ENCODE data around the gene AJUBA. TPM values are rescaled to one million over a fixed set of nuclear protein-coding genes. Genes with fewer than 3 reads are reported as not detected.

AJUBA gene
- total and polyA plus RNA-seq, 2 experiments from 2014 or later: 17.8 to 70.7 TPM

DNA sequence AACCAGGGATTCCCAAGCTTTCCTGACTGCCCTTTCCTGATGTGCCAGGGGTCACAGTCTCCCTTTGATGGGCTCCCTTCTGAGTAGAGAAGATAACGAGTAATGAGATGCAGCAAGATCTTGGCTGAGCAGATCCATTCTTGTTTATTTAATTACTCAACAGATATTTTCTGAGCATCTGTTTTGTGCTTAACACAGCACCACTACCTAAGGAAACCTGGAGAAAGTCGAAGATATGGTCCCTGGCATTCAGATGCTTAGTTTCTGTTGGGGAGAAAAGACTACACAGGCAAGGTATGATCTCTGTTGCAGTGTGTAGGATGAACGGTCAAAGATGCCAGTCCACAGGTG lies 3.9 kb downstream of the AJUBA start:
- in situ Hi-C loops (cut with MboI): no loop called here
- no peaks in the 10 kb centered on the region for H3K9me3 ChIP-seq (ENCODE audit: low read depth)
- peaks cover 23% of the 10 kb centered on the region; the same call in 1 of the 2 replicates for H3K36me3 ChIP-seq (ENCODE audit: low read depth)
- peak overlapping the region; percentile 24; the same call in 1 of the 2 replicates for H3K9ac ChIP-seq
- peak overlapping the region; percentile 51 for H3K27ac ChIP-seq
- H3F3A ChIP-seq (ENCODE audit: insufficient read depth): peaks cover 31% of the 10 kb centered on the region
- no peaks in the 10 kb centered on the region for H4K20me1 ChIP-seq (ENCODE audit: insufficient read depth)
- no peak for TF ChIP-seq EZH2 (IDR thresholded peaks at IDR 0.05; ENCODE audit: insufficient read depth, poor library complexity, severe bottlenecking)
- no peak for TF ChIP-seq EZH2phosphoT487 (IDR thresholded peaks at IDR 0.05; ENCODE audit: insufficient read depth, low read depth)
- no peaks in the 10 kb centered on the region for H3K27me3 ChIP-seq (replicated peaks; ENCODE audit: insufficient read depth)
- H3K4me2 ChIP-seq (ENCODE audit: unreplicated experiment): peak overlapping the region; percentile 74
- peaks cover 47% of the 10 kb centered on the region for H3K79me2 ChIP-seq (ENCODE audit: insufficient read depth)
- DNase-seq: peak; percentile 39
- H3K4me1 ChIP-seq (ENCODE audit: insufficient read depth): peaks cover 40% of the 10 kb centered on the region
- no peaks in the 10 kb centered on the region for H3K9me2 ChIP-seq (ENCODE audit: insufficient read depth)
- H2AFZ ChIP-seq: no peak overlapping the region
- WGBS, 2 experiments (ENCODE audit: low coverage in 1 of 2, low lambda C conversion rate in 2 of 2, missing lambda C conversion rate in 2 of 2): 59 to 68% methylated on average over 3 of the region's 3 CpGs
- peak overlapping the region; percentile 75 for H3K4me3 ChIP-seq

DNA sequence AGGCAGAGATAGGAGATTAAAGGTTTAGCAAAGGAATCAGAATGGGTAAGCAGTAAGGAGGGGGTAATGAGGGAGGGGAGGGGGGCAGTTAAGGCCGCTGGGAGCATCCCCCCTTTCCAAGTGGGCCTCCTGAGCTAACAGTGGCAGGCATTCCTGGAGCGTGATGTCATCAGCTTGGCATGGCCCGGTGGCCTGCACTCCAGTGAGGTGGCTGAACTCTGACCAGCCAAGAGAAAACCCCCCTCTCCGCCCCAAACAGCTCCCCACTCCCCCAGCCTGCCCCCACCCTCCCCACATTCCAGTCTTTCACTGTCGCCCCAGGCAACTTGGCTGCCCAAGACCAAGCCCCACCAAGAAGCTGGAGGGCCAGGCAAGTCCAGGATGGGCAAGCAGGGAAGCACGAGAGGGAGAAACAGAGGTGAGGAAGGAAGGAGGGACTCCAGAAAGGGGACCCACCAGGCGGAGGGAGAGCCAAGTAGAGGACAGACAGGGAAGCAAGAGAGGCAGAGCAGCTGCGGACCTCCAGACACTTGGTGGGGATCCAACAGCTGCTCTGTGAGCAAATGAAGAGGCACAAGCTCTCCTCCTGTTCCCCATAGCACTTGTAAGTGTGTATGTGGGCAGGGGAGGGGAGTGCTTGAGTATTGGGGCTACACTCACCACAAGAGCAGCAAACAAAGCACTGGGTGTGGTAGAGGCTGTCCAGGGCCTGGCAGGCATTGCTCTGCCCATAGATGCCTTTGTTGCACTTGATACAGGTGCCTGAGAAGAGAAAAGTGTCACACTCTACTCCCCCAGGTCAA lies 4.5 kb downstream of the AJUBA start:
- Histone ChIP-seq H3K9me3 (ENCODE audit: low read depth) (no peaks in the 10 kb centered on the region), H4K20me1 (ENCODE audit: insufficient read depth) (no peaks in the 10 kb centered on the region; the same call in 1 of the 2 replicates), H3K79me2 (ENCODE audit: insufficient read depth) (peaks cover 47% of the 10 kb centered on the region), H3K4me1 (ENCODE audit: insufficient read depth) (peaks cover 40% of the 10 kb centered on the region), H2AFZ (no peak overlapping the region), H3K27ac (peak overlapping the region; percentile 51), H3F3A (ENCODE audit: insufficient read depth) (peaks cover 28% of the 10 kb centered on the region), H3K9me2 (ENCODE audit: insufficient read depth) (no peaks in the 10 kb centered on the region), H3K9ac (peak overlapping the region; percentile 24; the same call in 1 of the 2 replicates), H3K27me3 (replicated peaks; ENCODE audit: insufficient read depth) (no peaks in the 10 kb centered on the region), H3K4me3 (peak overlapping the region; percentile 75), H3K36me3 (ENCODE audit: low read depth) (peaks cover 29% of the 10 kb centered on the region; the same call in 1 of the 2 replicates), H3K4me2 (ENCODE audit: unreplicated experiment) (peak overlapping the region; percentile 74)
- 22 to 45% methylated on average over 5 to 8 of the region's 8 CpGs for WGBS, 2 experiments (ENCODE audit: low coverage in 1 of 2, low lambda C conversion rate in 2 of 2, missing lambda C conversion rate in 2 of 2)
- DNase-seq: peak; percentile 71
- TF ChIP-seq EZH2phosphoT487 (IDR thresholded peaks at IDR 0.05; ENCODE audit: insufficient read depth, low read depth) (no peak), EZH2 (IDR thresholded peaks at IDR 0.05; ENCODE audit: insufficient read depth, poor library complexity, severe bottlenecking) (no peak)
- in situ Hi-C loops (cut with MboI): no loop called here

DNA sequence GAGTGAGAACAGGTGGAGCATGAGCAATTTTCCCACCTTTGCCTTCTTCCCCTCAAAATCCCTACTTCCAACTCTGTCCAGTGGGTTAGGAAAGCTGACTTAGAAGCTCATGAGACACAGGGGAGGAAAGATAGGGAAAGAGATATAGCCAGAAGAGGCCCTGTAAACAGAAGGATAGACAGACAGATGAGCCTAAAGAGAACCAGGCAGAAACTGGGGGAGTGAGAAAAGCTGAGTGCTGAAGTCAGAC lies 5.0 kb downstream of the AJUBA start:
- H3K36me3 ChIP-seq (ENCODE audit: low read depth): peaks cover 34% of the 10 kb centered on the region
- H2AFZ ChIP-seq: no peak overlapping the region
- H3K9me2 ChIP-seq (ENCODE audit: insufficient read depth): no peaks in the 10 kb centered on the region
- no peaks in the 10 kb centered on the region; the same call in 1 of the 2 replicates for H4K20me1 ChIP-seq (ENCODE audit: insufficient read depth)
- H3K79me2 ChIP-seq (ENCODE audit: insufficient read depth): peaks cover 47% of the 10 kb centered on the region
- H3K27ac ChIP-seq: peak overlapping the region; percentile 51
- H3K9ac ChIP-seq: peak overlapping the region; percentile 14; the same call in 1 of the 2 replicates
- no peak for DNase-seq
- H3K4me1 ChIP-seq (ENCODE audit: insufficient read depth): peaks cover 40% of the 10 kb centered on the region
- H3K27me3 ChIP-seq (replicated peaks; ENCODE audit: insufficient read depth): no peaks in the 10 kb centered on the region
- peaks cover 28% of the 10 kb centered on the region for H3F3A ChIP-seq (ENCODE audit: insufficient read depth)
- in situ Hi-C loops (cut with MboI): no loop called here
- peak overlapping the region; percentile 74 for H3K4me2 ChIP-seq (ENCODE audit: unreplicated experiment)
- TF ChIP-seq EZH2 (IDR thresholded peaks at IDR 0.05; ENCODE audit: insufficient read depth, poor library complexity, severe bottlenecking): no peak
- TF ChIP-seq EZH2phosphoT487 (IDR thresholded peaks at IDR 0.05; ENCODE audit: insufficient read depth, low read depth): no peak
- H3K9me3 ChIP-seq (ENCODE audit: low read depth): no peaks in the 10 kb centered on the region
- H3K4me3 ChIP-seq: peak overlapping the region; percentile 75

DNA sequence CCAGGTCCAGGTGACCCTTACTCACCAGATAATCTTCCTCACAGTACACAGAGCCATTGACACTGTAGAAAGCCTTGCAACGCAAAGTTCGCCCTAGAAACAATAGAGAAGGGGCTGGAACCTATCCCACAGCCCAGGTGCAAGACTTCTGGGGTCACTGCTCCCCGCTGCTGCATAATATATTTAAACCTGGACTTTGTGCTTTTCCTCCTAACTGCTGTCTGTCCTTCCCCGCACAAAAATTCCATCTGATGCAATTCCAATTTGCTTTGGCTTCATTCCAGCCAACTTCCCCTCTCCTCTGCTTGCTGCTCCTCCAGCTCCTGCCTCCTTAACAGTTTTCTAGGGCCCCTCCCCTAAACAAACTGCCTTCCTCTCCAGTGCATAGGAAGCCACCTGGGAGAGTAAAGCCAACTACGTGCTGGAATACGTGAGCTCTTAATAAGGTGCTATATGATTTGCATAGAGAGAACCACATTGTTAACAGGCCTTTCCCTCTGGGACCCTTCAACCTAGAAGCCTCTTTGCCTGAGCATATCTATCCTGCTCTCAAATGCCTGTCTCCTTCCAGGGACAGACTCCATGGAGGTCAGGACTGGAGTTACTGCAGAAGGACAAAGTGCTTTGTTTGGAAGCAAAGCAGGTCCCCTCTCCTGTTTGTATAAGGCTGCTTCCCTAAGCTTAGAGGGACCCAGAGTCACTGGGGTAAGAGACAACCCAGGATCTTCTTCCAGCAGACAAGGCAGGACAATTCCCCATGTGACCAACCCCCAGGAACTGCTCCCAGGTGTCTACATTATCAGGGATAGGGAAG lies 5.5 kb downstream of the AJUBA start:
- in situ Hi-C loops (cut with MboI): no loop called here
- H3K79me2 ChIP-seq (ENCODE audit: insufficient read depth): peaks cover 41% of the 10 kb centered on the region
- TF ChIP-seq EZH2 (IDR thresholded peaks at IDR 0.05; ENCODE audit: insufficient read depth, poor library complexity, severe bottlenecking): no peak
- no peak for TF ChIP-seq EZH2phosphoT487 (IDR thresholded peaks at IDR 0.05; ENCODE audit: insufficient read depth, low read depth)
- no peaks in the 10 kb centered on the region; the same call in 1 of the 2 replicates for H4K20me1 ChIP-seq (ENCODE audit: insufficient read depth)
- H3K9me2 ChIP-seq (ENCODE audit: insufficient read depth): no peaks in the 10 kb centered on the region
- H3K9me3 ChIP-seq (ENCODE audit: low read depth): no peaks in the 10 kb centered on the region
- WGBS, 2 experiments (ENCODE audit: low coverage in 1 of 2, low lambda C conversion rate in 2 of 2, missing lambda C conversion rate in 2 of 2): 76 to 78% methylated on average over 6 of the region's 6 CpGs
- DNase-seq: peak; percentile 25
- H3K27me3 ChIP-seq (replicated peaks; ENCODE audit: insufficient read depth): no peaks in the 10 kb centered on the region
- peaks cover 40% of the 10 kb centered on the region for H3K4me1 ChIP-seq (ENCODE audit: insufficient read depth)
- peak overlapping the region; percentile 74 for H3K4me2 ChIP-seq (ENCODE audit: unreplicated experiment)
- peaks cover 28% of the 10 kb centered on the region for H3F3A ChIP-seq (ENCODE audit: insufficient read depth)
- H3K9ac ChIP-seq: peak overlapping the region; percentile 14; the same call in 1 of the 2 replicates
- H3K27ac ChIP-seq: peak overlapping the region; percentile 51
- H3K36me3 ChIP-seq (ENCODE audit: low read depth): peaks cover 40% of the 10 kb centered on the region
- H2AFZ ChIP-seq: no peak overlapping the region
- peak overlapping the region; percentile 75; the same call in 1 of the 2 replicates for H3K4me3 ChIP-seq

Data from GM23248 (cell line).